Effector memory CD8-positive, alpha-beta T cell (primary cell): ENCODE results near the gene DTNBP1.
A peak's percentile ranks its signal among the peaks of the same experiment; 100 is the strongest.
"Not testable (repeated sequence)": the region's sequence is repeated elsewhere in the genome, so short reads cannot be mapped to it uniquely, and the experiment has no call there.

Source experiments
- ATAC-seq: fragments of 150-1000 bp; cut with Tn5 transposase; replicated peaks from 2 replicates; pipeline ENCODE4 v1.10.0; 2021; ENCODE audit warnings: mild to moderate bottlenecking, moderate library complexity
- DNase-seq, 3 experiments: peaks; one replicate each; pipeline ENCODE4 v3.0.0; 2021
- H3K27ac Mint-ChIP-seq, 2 donors: one replicate each; pipeline ENCODE4 v1.8.0; 2022; ENCODE audit warnings: mild to moderate bottlenecking in 2 of 2, mixed read lengths in 2 of 2, moderate library complexity in 2 of 2
- H3K27me3 Mint-ChIP-seq, 2 donors: one replicate each; pipeline ENCODE4 v1.8.0; 2022; ENCODE audit warnings: mixed read lengths in 2 of 2
- H3K36me3 Mint-ChIP-seq: one replicate; pipeline ENCODE4 v1.8.0; 2022; ENCODE audit warnings: mild to moderate bottlenecking, moderate library complexity, mixed read lengths; ENCODE audit not compliant: insufficient read depth
- H3K4me1 Mint-ChIP-seq, 2 donors: one replicate each; pipeline ENCODE4 v1.8.0; 2022; ENCODE audit warnings: low read depth in 2 of 2, mixed read lengths in 2 of 2
- H3K4me3 Mint-ChIP-seq, 2 donors: one replicate each; pipeline ENCODE4 v1.8.0; 2022; ENCODE audit warnings: mild to moderate bottlenecking in 2 of 2, mixed read lengths in 2 of 2, moderate library complexity in 2 of 2
- H3K9me3 Mint-ChIP-seq, 2 donors: one replicate each; pipeline ENCODE4 v1.8.0; 2022; ENCODE audit warnings: mixed read lengths in 2 of 2

The DTNBP1 gene

DNA sequence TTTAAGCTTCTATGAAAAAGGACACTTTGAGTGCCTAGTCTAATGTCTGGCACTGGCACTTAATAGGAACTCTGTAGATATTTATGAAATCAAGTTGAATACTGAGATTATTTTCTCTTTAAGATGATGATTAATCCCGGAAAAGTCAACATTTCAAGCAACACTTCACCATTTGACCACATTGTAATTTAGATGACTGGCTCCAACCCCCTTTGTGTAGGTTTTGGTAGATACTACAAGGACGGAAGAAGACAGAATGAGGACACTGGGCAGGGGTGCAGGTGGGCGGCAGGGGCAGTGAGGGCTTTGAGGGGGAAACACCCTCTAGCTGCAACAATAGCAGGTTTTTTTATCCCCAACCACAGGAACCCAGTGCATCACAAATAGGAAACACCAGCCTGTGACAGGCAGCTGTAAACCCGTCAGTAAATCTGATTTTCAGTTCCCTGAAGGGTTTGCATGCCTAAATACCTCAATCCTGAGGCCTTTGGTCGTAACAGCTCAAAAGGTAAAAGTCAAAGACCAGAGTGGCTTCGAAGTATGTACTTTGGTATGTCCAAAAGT, 4.6 kb downstream of the DTNBP1 start:
- H3K27me3 Mint-ChIP-seq = no peaks in the 10 kb centered on the region
- H3K27ac Mint-ChIP-seq = peak overlapping the region in 1 of 2 donors; percentile 70
- ATAC-seq = no peak
- H3K9me3 Mint-ChIP-seq = no peaks in the 10 kb centered on the region
- H3K4me3 Mint-ChIP-seq = no peak overlapping the region
- H3K4me1 Mint-ChIP-seq = peaks cover 23 to 45% of the 10 kb centered on the region in 2 donors
- DNase-seq = no peak
- H3K36me3 Mint-ChIP-seq = peaks cover 10% of the 10 kb centered on the region

DNA sequence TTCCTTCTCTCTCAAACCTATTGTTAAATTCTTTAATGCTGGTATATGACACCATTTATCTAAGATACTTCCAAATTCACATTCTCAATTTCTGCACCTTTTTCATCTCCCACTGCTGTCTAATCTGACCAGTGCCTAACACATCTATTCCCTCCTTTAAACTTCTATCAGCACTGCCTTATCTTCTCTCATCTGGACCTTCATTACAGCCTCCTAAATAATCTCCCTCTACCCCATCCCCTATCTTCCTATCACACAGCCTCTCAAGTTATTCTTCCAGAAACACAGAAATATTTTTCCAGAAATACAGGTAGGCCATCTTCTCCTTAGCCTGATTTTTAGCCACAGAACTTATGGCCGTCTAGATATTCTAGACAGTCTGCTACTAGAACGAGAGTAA, 5.5 kb downstream of the DTNBP1 start:
- Mint-ChIP-seq H3K36me3 (peaks cover 5% of the 10 kb centered on the region), H3K9me3 (no peaks in the 10 kb centered on the region), H3K27me3 (no peaks in the 10 kb centered on the region), H3K4me1 (peaks cover 26 to 49% of the 10 kb centered on the region in 2 donors), H3K27ac (peak overlapping the region in 1 of 2 donors; percentile 6), H3K4me3 (no peak overlapping the region)
- no peak for ATAC-seq
- DNase-seq = no peak

DNA sequence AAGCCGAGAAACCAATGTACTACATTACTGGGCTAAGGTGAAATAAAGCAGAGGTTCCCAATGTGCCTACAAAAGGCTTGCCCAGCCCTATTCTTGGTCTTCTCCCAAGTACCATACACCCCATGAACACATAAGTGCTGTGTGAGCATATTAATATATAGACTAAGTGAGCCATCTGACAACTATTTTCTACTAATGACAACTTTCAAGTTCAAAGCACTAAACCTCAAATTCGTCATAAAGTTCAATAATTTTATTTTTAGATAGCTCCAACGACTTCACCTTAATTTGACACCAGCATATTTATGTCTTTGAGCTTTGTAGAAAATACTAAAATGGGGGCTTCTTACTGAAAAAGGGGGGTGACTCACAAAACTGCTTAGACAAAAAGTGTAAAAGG, 6.7 kb downstream of the DTNBP1 start:
- no peaks in the 10 kb centered on the region for H3K36me3 Mint-ChIP-seq
- no peak for ATAC-seq

DNA sequence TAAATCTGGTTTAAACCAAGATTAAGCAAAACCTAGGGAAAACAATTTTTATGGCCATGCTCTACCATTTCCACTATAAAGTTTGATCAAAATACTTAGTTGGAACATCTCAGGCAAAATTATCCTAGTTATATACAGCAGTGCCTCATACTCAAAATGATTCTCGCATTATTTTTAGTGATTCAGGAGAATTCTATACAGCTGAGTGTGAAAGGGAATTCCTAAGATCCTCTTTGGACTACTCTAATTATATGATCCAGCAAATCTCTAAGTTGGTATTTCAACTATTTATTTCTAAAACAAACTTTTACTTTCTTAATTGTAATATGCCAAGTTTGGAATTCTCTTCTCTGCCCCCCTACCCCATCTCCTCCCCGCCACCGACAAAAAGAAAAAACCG, 8.6 kb downstream of the DTNBP1 start:
- H3K4me3 Mint-ChIP-seq = no peak overlapping the region
- peaks cover 28 to 51% of the 10 kb centered on the region in 2 donors for H3K4me1 Mint-ChIP-seq
- DNase-seq = no peak
- no peaks in the 10 kb centered on the region for H3K36me3 Mint-ChIP-seq
- no peak for ATAC-seq
- no peaks in the 10 kb centered on the region for H3K27me3 Mint-ChIP-seq
- no peaks in the 10 kb centered on the region for H3K9me3 Mint-ChIP-seq
- no peak overlapping the region for H3K27ac Mint-ChIP-seq

More for the DNA sequence above, 6.7 kb downstream of the DTNBP1 start:
- no peak for DNase-seq
- Mint-ChIP-seq H3K4me3 (no peak overlapping the region), H3K9me3 (no peaks in the 10 kb centered on the region), H3K27ac (no peak overlapping the region), H3K4me1 (peaks cover 28 to 52% of the 10 kb centered on the region in 2 donors), H3K27me3 (no peaks in the 10 kb centered on the region)

DNA sequence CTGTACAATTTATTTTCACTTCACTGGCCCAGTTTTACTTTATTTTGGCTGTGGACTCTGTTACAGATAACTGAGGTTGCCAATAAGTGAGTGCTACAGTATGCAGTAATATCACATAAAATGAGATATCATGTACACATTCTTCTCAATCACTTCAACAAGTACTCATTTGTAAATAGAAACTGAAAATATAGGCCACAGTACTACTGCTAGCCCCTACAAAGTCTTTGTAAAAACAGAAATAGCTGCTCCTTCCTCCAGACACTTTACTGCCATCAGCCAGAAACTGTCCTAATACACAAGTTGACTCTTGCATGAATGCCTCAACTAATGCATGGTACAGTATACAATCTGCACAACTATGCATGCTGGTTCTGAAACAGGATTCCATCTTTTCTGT, 9.2 kb downstream of the DTNBP1 start:
- H3K27ac Mint-ChIP-seq = peak overlapping the region in 1 of 2 donors; percentile 19

DNA sequence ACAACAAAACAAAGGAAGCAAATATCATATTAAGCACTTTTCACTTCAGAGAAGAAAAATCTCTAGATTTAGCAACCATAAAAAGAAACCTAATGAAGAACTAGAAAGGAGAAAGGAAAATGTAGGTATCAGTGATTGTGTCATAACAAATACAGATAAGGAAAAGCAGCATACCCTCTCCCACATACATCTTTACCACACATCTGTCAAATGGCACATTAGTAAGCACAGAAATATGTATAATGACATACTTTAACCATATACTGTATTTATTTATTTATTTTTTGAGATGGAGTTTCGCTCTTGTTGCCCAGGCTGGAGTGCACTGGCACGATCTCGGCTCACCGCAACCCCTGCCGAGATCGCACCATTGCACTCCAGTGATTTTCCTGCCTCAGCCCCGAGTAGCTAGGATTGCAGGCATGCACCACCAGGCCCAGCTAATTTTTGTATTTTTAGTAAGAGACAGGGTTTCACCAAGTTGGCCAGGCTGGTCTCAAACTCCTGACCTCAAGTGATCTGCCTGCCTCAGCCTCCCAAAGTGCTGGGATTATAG, 12.7 kb downstream of the DTNBP1 start:
- H3K36me3 Mint-ChIP-seq, H3K9me3 Mint-ChIP-seq, ATAC-seq, H3K27ac Mint-ChIP-seq, H3K4me3 Mint-ChIP-seq, DNase-seq, H3K27me3 Mint-ChIP-seq: not testable (repeated sequence)
- H3K4me1 Mint-ChIP-seq = peaks cover 21 to 46% of the 10 kb centered on the region in 2 donors

More for the DNA sequence above, 9.2 kb downstream of the DTNBP1 start:
- Mint-ChIP-seq H3K9me3 (no peaks in the 10 kb centered on the region), H3K27me3 (no peaks in the 10 kb centered on the region), H3K36me3 (no peaks in the 10 kb centered on the region), H3K4me3 (no peak overlapping the region), H3K4me1 (peaks cover 26 to 44% of the 10 kb centered on the region in 2 donors)
- DNase-seq (no peak), ATAC-seq (no peak)

DNA sequence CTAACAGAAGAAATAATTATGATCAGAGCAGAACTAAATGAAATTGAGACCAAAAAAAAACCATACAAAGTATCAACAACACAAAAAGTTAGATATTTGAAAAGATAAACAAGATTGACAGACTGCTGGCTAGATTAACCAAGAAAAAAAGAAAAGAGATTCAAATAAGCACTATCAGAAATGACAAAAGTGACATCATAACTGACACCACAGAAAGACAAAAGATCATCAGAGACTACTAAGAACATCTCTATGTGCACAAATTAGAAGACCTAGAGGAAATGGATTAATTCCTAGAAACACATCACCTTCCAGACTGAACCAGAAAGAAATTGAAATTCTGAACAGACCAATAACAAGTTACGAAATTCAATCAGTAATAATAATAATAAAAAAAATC, 17.9 kb downstream of the DTNBP1 start:
- H3K36me3 Mint-ChIP-seq = peaks cover 7% of the 10 kb centered on the region
- H3K9me3 Mint-ChIP-seq = peaks cover 8 to 14% of the 10 kb centered on the region in 2 donors
- H3K4me1 Mint-ChIP-seq = peaks cover 19 to 42% of the 10 kb centered on the region in 2 donors
- H3K27me3 Mint-ChIP-seq = no peaks in the 10 kb centered on the region
- ATAC-seq (no peak), DNase-seq (no peak)
- H3K4me3 Mint-ChIP-seq = no peak overlapping the region
- H3K27ac Mint-ChIP-seq = peak overlapping the region in 1 of 2 donors; percentile 27

DNA sequence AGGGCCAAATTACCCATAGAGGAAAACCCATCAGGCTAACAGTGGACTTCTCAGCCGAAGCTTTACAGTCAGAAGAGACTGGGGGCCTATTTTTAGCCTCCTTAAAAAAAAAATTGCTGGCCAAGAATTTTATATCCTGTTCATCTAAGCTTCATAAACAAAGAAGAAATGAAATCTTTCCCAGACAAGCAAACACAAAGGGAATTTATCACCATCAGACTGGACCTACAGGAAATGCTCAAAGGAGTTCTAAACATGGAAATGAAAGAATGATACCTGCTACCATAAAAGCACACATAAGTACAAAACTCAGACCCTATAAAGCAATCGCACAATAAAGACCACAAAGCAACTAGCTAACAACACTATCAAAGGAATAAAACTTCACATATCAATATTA, 19.3 kb downstream of the DTNBP1 start:
- no peak for ATAC-seq
- no peak for DNase-seq
- peaks cover 8 to 14% of the 10 kb centered on the region in 2 donors for H3K9me3 Mint-ChIP-seq
- no peaks in the 10 kb centered on the region for H3K27me3 Mint-ChIP-seq
- H3K4me1 Mint-ChIP-seq = peaks cover 19 to 42% of the 10 kb centered on the region in 2 donors
- H3K27ac Mint-ChIP-seq = no peak overlapping the region
- H3K36me3 Mint-ChIP-seq = peaks cover 11% of the 10 kb centered on the region
- no peak overlapping the region for H3K4me3 Mint-ChIP-seq

DNA sequence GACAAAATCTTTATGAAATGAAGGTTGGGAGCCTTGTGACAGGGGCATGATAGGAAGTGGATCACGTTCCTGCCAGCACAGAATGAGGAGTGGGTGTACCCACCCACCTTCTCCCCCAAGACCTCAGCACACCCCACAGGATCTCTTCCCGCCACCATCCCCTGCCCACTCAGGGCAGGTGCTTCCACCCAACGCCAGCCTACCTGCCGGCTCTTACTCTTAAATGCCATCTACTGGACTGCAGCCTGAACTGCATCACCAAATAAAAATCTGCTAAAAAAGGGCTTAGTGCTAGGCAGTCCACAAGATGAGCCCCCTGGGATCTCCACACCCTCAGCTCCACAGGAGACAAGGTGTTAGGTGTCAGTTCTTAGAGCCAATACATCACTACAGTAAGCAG, 20.6 kb downstream of the DTNBP1 start:
- peaks cover 12% of the 10 kb centered on the region for H3K36me3 Mint-ChIP-seq
- H3K27me3 Mint-ChIP-seq = no peaks in the 10 kb centered on the region

DNA sequence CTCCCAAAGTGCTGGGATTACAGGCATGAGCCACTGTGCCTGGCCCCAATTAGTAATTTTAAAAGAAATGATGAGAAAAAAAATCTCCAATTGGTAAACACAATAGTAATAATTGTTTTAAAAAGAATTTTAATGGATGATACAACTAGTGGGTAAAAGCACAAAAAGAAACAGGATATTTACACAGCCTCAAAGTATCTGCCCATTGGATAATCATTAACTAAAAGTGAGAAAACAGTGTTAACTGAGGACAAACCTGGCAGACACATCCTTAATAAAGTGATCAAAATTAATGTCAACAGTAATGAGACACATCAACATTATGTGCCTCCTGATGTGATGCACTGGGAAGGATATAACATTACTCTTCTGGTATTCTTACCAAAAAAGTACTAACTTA, 24.5 kb downstream of the DTNBP1 start:
- Mint-ChIP-seq H3K27me3 (no peaks in the 10 kb centered on the region), H3K9me3 (peaks cover 0 to 1% of the 10 kb centered on the region in 2 donors), H3K36me3 (peaks cover 23% of the 10 kb centered on the region), H3K4me3 (no peak overlapping the region), H3K27ac (no peak overlapping the region), H3K4me1 (peaks cover 5 to 9% of the 10 kb centered on the region in 2 donors)
- ATAC-seq (no peak), DNase-seq (no peak)

More for the DNA sequence above, 20.6 kb downstream of the DTNBP1 start:
- no peak overlapping the region for H3K4me3 Mint-ChIP-seq
- ATAC-seq (no peak), DNase-seq (no peak)
- no peak overlapping the region for H3K27ac Mint-ChIP-seq
- H3K4me1 Mint-ChIP-seq = peaks cover 18 to 38% of the 10 kb centered on the region in 2 donors
- peaks cover 8 to 14% of the 10 kb centered on the region in 2 donors for H3K9me3 Mint-ChIP-seq

DNA sequence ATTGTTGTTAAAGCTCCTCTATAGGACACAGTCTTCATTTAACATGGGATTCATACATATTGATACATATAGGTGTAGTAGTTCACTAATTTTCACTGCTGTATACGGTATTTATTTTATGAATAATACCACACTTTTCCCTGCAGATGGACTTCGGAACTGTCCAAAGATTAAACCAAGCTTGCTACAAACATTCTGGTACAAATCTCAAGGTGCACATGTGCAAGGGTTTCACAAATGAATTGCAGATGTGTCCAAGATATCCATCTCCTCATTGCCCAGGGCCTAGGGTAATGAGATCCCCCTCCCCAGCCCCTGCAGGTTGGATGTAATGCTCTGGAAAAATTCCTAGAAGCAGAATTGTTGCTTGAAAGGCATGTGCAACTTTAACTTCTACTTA, 31.4 kb downstream of the DTNBP1 start:
- Mint-ChIP-seq H3K4me3 (no peak overlapping the region), H3K4me1 (peaks cover 16 to 48% of the 10 kb centered on the region in 2 donors), H3K36me3 (peaks cover 12% of the 10 kb centered on the region), H3K27me3 (no peaks in the 10 kb centered on the region), H3K9me3 (no peaks in the 10 kb centered on the region), H3K27ac (no peak overlapping the region)
- DNase-seq = no peak
- ATAC-seq = no peak

DNA sequence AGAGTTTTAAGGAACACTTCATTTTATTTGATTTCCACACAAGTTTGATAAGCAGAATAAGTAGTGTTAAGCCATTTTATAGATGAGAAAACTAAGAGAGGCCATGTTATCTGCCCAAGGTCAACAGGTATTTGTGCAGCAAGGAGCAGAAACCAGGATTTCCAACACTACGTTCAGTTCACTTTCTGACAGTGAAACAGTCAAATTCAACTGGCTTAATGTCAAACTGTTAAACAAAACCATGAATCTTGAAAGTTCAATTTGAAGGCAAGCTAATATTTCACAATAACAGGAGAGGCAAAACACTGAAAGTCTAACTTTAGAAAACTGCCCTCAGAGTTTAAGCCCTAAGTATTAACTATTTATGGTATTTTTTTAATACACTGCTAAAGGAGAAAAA, 32.6 kb downstream of the DTNBP1 start:
- Mint-ChIP-seq H3K27me3 (no peaks in the 10 kb centered on the region), H3K36me3 (peaks cover 12% of the 10 kb centered on the region), H3K4me1 (peaks cover 16 to 51% of the 10 kb centered on the region in 2 donors), H3K27ac (peak overlapping the region in 1 of 2 donors; percentile 16), H3K9me3 (no peaks in the 10 kb centered on the region), H3K4me3 (no peak overlapping the region)
- ATAC-seq = no peak
- DNase-seq = no peak

DNA sequence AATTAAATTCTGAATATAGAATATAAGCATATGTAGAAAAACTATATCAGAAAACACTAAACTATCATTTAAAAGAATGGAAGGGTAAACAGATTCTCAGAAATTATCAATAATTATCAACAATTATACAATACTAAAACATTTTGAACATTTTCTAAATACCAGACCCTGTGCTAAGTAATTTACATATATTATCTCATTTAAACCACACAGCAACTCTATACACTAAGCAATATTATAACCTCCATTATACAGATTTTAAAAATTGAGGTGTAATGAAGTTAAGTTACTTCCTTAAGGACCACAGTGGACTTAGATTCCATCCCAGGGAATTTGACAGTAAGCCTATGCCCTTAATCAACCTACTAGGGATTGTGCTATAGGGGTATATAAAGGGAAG, 33.3 kb downstream of the DTNBP1 start:
- Mint-ChIP-seq H3K9me3 (no peaks in the 10 kb centered on the region), H3K36me3 (peaks cover 7% of the 10 kb centered on the region), H3K4me1 (peaks cover 16 to 51% of the 10 kb centered on the region in 2 donors), H3K27me3 (no peaks in the 10 kb centered on the region), H3K4me3 (no peak overlapping the region), H3K27ac (peak overlapping the region in 1 of 2 donors; percentile 16)
- ATAC-seq (no peak), DNase-seq (no peak)

DNA sequence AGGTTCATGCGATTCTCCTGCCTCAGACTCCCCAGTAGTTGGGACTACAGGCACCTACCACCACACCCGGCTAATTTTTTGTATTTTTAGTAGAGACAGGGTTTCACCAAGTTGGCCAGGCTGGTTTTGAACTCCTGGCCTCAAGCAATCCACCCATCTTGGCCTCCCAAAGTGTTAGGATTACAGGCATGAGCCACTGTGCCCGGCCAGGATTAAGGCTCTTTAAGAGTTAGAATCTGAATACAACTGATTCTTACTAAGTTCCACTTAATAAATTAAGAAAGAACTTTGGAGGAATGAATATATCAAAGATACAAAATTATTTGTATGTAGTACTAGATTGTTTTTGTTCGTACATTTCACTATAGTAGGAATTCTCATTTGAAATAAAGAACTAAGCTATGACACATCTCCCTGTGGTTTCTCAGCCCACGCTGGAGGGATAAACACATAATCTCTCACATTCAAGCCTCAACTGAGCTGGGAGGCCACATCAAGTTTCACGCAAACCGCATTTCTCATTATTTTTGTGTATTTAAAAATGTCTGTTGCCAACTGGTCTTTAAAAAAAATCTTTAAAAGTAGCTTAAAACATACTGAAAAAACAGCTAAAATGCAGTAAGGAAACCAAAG, 34.2 kb downstream of the DTNBP1 start:
- Mint-ChIP-seq H3K9me3 (no peaks in the 10 kb centered on the region), H3K4me1 (peaks cover 16 to 51% of the 10 kb centered on the region in 2 donors), H3K27ac (peak overlapping the region; percentile 81 to 83), H3K4me3 (peak overlapping the region; percentile 51 to 65), H3K36me3 (peaks cover 4% of the 10 kb centered on the region), H3K27me3 (no peaks in the 10 kb centered on the region)
- DNase-seq (peak; percentile 21 to 27 (median 27)), ATAC-seq (peak; percentile 99)
